SK-N-SH (cell line): ENCODE data around the gene MAML3. TPM values are rescaled to one million over a fixed set of nuclear protein-coding genes. Genes with fewer than 3 reads are reported as not detected.

Experiments used
- CTCF ChIA-PET: fragments of 300-600, 350-600 bp; formaldehyde crosslinking; extraction: SDS; loops from one replicate; lab custom pipeline; 2021; lab: Yijun Ruan, JAX
- POLR2A ChIA-PET: fragments of 350-600 bp; sonication (Branson Sonifier 250); formaldehyde crosslinking; extraction: SDS; loops from one replicate; lab custom pipeline; 2020; ENCODE audit warnings: antibody characterized with exemption, inconsistent platforms; lab: Yijun Ruan, JAX
- DNase-seq: peaks from one replicate; pipeline ENCODE4 v3.0.0; 2012
- H2AFZ ChIP-seq: fragments of 200-600 bp; sonication (generic); 2 replicates; pipeline ENCODE4 v1.8.1; 2016; ENCODE audit warnings: antibody characterized with exemption, mild to moderate bottlenecking, low read depth
- H3F3A ChIP-seq: fragments of 200-600 bp; sonication (generic); replicated peaks from 2 replicates; pipeline ENCODE3; 2016; ENCODE audit warnings: antibody characterized with exemption, mild to moderate bottlenecking; ENCODE audit not compliant: insufficient read depth
- H3K27ac ChIP-seq, 2 experiments: fragments of 200-500 bp in 1 of 2; fragments of 200-600 bp in 1 of 2; sonication (Bioruptor generic) in 1 of 2; sonication (generic), shearing (Covaris generic) in 1 of 2; 2 replicates each; pipeline versions ENCODE4 v1.5.1 to v1.6.1; 2014 to 2016; ENCODE audit warnings: low read depth in 2 of 2, inconsistent platforms in 1 of 2, low read length in 1 of 2, mild to moderate bottlenecking in 1 of 2, mixed read lengths in 1 of 2
- H3K27me3 ChIP-seq: fragments of 200-600 bp; sonication (generic), shearing (Covaris generic); 2 replicates; pipeline ENCODE4 v1.6.1; 2016; ENCODE audit warnings: mixed run types; ENCODE audit not compliant: insufficient read depth
- H3K36me3 ChIP-seq, 2 experiments: fragments of 200-500 bp in 1 of 2; fragments of 200-600 bp in 1 of 2; sonication (Bioruptor generic) in 1 of 2; sonication (generic) in 1 of 2; replicated peaks in 1 of 2; 2 replicates each; pipeline versions ENCODE3 to v1.5.1; 2014 to 2016; ENCODE audit warnings: low read length in 1 of 2, mild to moderate bottlenecking in 1 of 2; ENCODE audit not compliant: insufficient read depth in 2 of 2, control insufficient read depth in 1 of 2
- H3K4me1 ChIP-seq, 2 experiments: fragments of 200-500 bp in 1 of 2; fragments of 200-600 bp in 1 of 2; sonication (Bioruptor generic) in 1 of 2; sonication (generic), shearing (Covaris generic) in 1 of 2; 2 replicates each; pipeline versions ENCODE4 v1.5.1 to v1.6.1; 2014 to 2016; ENCODE audit warnings: low read depth in 1 of 2, low read length in 1 of 2, mixed run types in 1 of 2; ENCODE audit not compliant: insufficient read depth in 2 of 2, control insufficient read depth in 1 of 2
- H3K4me2 ChIP-seq: fragments of 200-600 bp; sonication (generic), shearing (Covaris generic); 2 replicates; pipeline ENCODE4 v1.6.1; 2017; ENCODE audit warnings: mixed run types
- H3K4me3 ChIP-seq, 2 experiments: fragments of 200-500 bp in 1 of 2; fragments of 200-600 bp in 1 of 2; sonication (Bioruptor generic) in 1 of 2; sonication (generic), shearing (Covaris generic) in 1 of 2; 2 replicates each; pipeline versions ENCODE4 v1.5.1 to v1.8.1; 2014 to 2016; ENCODE audit warnings: low read depth in 2 of 2, inconsistent platforms in 1 of 2, low read length in 1 of 2, mild to moderate bottlenecking in 1 of 2, mixed read lengths in 1 of 2, moderate library complexity in 1 of 2
- H3K79me2 ChIP-seq: fragments of 200-600 bp; sonication (generic); 2 replicates; pipeline ENCODE4 v1.8.1; 2017; ENCODE audit warnings: mild to moderate bottlenecking; ENCODE audit not compliant: insufficient read depth
- H3K9ac ChIP-seq: fragments of 200-600 bp; sonication (generic); 2 replicates; pipeline ENCODE4 v1.6.1; 2017; ENCODE audit warnings: mixed run types
- H3K9me2 ChIP-seq: fragments of 200-600 bp; sonication (generic); 2 replicates; pipeline ENCODE4 v1.6.1; 2017; ENCODE audit warnings: mixed run types
- H3K9me3 ChIP-seq: fragments of 200-600 bp; sonication (generic); 2 replicates; pipeline ENCODE4 v1.6.1; 2017; ENCODE audit warnings: mixed run types, mild to moderate bottlenecking, moderate library complexity
- H4K20me1 ChIP-seq: fragments of 200-600 bp; sonication (generic); 2 replicates; pipeline ENCODE4 v1.6.1; 2017; ENCODE audit warnings: mild to moderate bottlenecking, mixed run types; ENCODE audit not compliant: insufficient read depth
- ELF1 ChIP-seq: IDR thresholded peaks from 2 replicates; pipeline ENCODE4 v1.4.0; 2012
- EZH2phosphoT487 ChIP-seq: fragments of 200-600 bp; sonication (generic); IDR thresholded peaks from 2 replicates; pipeline ENCODE4 v1.6.1; 2017; ENCODE audit warnings: low read depth, mixed run types, mild to moderate bottlenecking, antibody characterized with exemption, moderate library complexity, borderline replicate concordance
- FOSL2 ChIP-seq: IDR thresholded peaks from 2 replicates; pipeline ENCODE4 v1.4.0; 2012; ENCODE audit warnings: low read depth, mild to moderate bottlenecking, moderate library complexity, borderline replicate concordance
- GABPA ChIP-seq: IDR thresholded peaks from 2 replicates; pipeline ENCODE4 v1.4.0; 2012; ENCODE audit warnings: low read depth, mild to moderate bottlenecking
- GATA2 ChIP-seq: sonication (generic); formaldehyde crosslinking; IDR thresholded peaks from 2 replicates; pipeline ENCODE4 v1.5.0; 2020; ENCODE audit warnings: mild to moderate bottlenecking, missing genetic modification reagents
- IRF3 ChIP-seq: fragments of 150-350 bp; IDR thresholded peaks from 2 replicates; pipeline ENCODE4 v1.6.1; 2016; ENCODE audit warnings: mild to moderate bottlenecking, low read depth, low read length
- MXI1 ChIP-seq: IDR thresholded peaks from 2 replicates; pipeline ENCODE4 v1.6.1; 2012; ENCODE audit warnings: mild to moderate bottlenecking, low read depth, low read length, improper control_type of control experiment
- NRF1 ChIP-seq: IDR thresholded peaks from 2 replicates; pipeline ENCODE4 v1.6.1; 2012; ENCODE audit warnings: low read depth, mild to moderate bottlenecking, low read length
- RAD21 ChIP-seq: IDR thresholded peaks from 2 replicates; pipeline ENCODE4 v1.6.1; 2012; ENCODE audit warnings: mild to moderate bottlenecking, low read length
- REST ChIP-seq: IDR thresholded peaks from 2 replicates; pipeline ENCODE4 v1.6.1; 2012; ENCODE audit warnings: mild to moderate bottlenecking, low read depth, low read length, moderate library complexity
- RFX5 ChIP-seq: IDR thresholded peaks from 2 replicates; pipeline ENCODE4 v1.6.1; 2012; ENCODE audit warnings: mild to moderate bottlenecking, improper control_type of control experiment, low read length
- SIN3A ChIP-seq: IDR thresholded peaks from 2 replicates; pipeline ENCODE4 v1.6.1; 2012; ENCODE audit warnings: low read depth, mild to moderate bottlenecking, low read length, moderate library complexity, borderline replicate concordance
- SMC3 ChIP-seq: IDR thresholded peaks from 2 replicates; pipeline ENCODE4 v1.6.1; 2012; ENCODE audit warnings: low read depth, low read length, improper control_type of control experiment
- TEAD4 ChIP-seq: IDR thresholded peaks from 2 replicates; pipeline ENCODE4 v1.4.0; 2012; ENCODE audit warnings: mild to moderate bottlenecking, borderline replicate concordance; ENCODE audit not compliant: insufficient read depth
- USF1 ChIP-seq: IDR thresholded peaks from 2 replicates; pipeline ENCODE4 v1.4.0; 2012; ENCODE audit warnings: low read depth, borderline replicate concordance
- ZBTB33 ChIP-seq: IDR thresholded peaks from 2 replicates; pipeline ENCODE4 v1.4.0; 2012; ENCODE audit warnings: low read depth, borderline replicate concordance
- WGBS: methylation state at CpG from one replicate; pipeline ENCODE4 v1.1.6; 2017; ENCODE audit warnings: low lambda C conversion rate; 5-methylcytosine and 5-hydroxymethylcytosine counted together
- polyA plus RNA-seq, 3 experiments: library from polyadenylated mRNA; depleted of rRNA; stranded (reverse); fragments of >200 nt; gene quantifications; 2 replicates each; pipeline ENCODE4 v1.2.3, GENCODE V29; 2012

MAML3 gene
- polyA plus RNA-seq, 1 of the 3 experiments (the other 2 are of a cell fraction), result 5.3 TPM

- ChIA-PET POLR2A (interaction anchor here (0.6 kb wide), 1 partner anchor 18 kb away, joined by 3 read pairs; no protein-coding TSS in a partner anchor), CTCF (interaction anchor here (1.2 kb wide), 1 partner anchor 9 kb away, joined by 3 read pairs; no protein-coding TSS in a partner anchor)
- Histone ChIP-seq H3K4me1 (peaks cover 0 to 30% of the 10 kb centered on the region in 2 experiments; a peak in 2 of 4 replicates), H3K9ac (no peak overlapping the region), H3K27ac (peak overlapping the region in 1 of 2 experiments; percentile 55; a peak in 1 of 4 replicates), H2AFZ (no peak overlapping the region), H3F3A (no peaks in the 10 kb centered on the region), H3K9me2 (no peaks in the 10 kb centered on the region), H3K27me3 (no peaks in the 10 kb centered on the region), H3K9me3 (no peaks in the 10 kb centered on the region), H3K4me3 (no peak overlapping the region), H4K20me1 (no peaks in the 10 kb centered on the region), H3K36me3 (peaks cover 0 to 4% of the 10 kb centered on the region in 2 experiments), H3K79me2 (no peaks in the 10 kb centered on the region), H3K4me2 (no peak overlapping the region)
- WGBS, result 87% methylated on average over 12 of the region's 12 CpGs
- TF ChIP-seq NRF1 (no peak), SIN3A (no peak), EZH2phosphoT487 (no peak), RAD21 (no peak), TEAD4 (no peak), ELF1 (no peak), GATA2 (CRISPR knock-in tag) (no peak), SMC3 (no peak)
- DNase-seq, result no peak
Measured at GRCh38 chr4:139754938-139755337, 399.0 kb downstream of the MAML3 start.

GRCh38 chr4:139753686-139754085 is 400.3 kb downstream of the MAML3 start:
- CTCF ChIA-PET, result no interaction called here
- no peaks in the 10 kb centered on the region for H3K27me3 ChIP-seq
- peaks cover 0 to 4% of the 10 kb centered on the region in 2 experiments for H3K36me3 ChIP-seq
- peaks cover 0 to 28% of the 10 kb centered on the region in 2 experiments; a peak in 2 of 4 replicates for H3K4me1 ChIP-seq
- no peak for DNase-seq
- H4K20me1 ChIP-seq, result no peaks in the 10 kb centered on the region
- no peak overlapping the region for H2AFZ ChIP-seq
- 83% methylated on average over 3 of the region's 3 CpGs for WGBS
- H3K9me2 ChIP-seq, result no peaks in the 10 kb centered on the region
- H3K4me2 ChIP-seq, result no peak overlapping the region
- H3K9ac ChIP-seq, result no peak overlapping the region
- no peaks in the 10 kb centered on the region for H3K79me2 ChIP-seq
- H3F3A ChIP-seq, result no peaks in the 10 kb centered on the region
- POLR2A ChIA-PET, result no interaction called here
- TF ChIP-seq RFX5 (no peak), FOSL2 (no peak), IRF3 (no peak), NRF1 (no peak), MXI1 (no peak), REST (no peak), ZBTB33 (no peak), GABPA (no peak), RAD21 (no peak), USF1 (no peak)
- H3K27ac ChIP-seq, result peak overlapping the region in 1 of 2 experiments; percentile 34; a peak in 1 of 4 replicates
- no peak overlapping the region for H3K4me3 ChIP-seq
- H3K9me3 ChIP-seq, result no peaks in the 10 kb centered on the region
